ENCODE results near the gene BANP.
"Not testable (repeated sequence)": the region's sequence is repeated elsewhere in the genome, so short reads cannot be mapped to it uniquely, and the experiment has no call there.

Gene BANP

GRCh38 chr16:88033003-88033740, 81.9 kb downstream of the BANP start:
- not testable (repeated sequence) for DNase-seq

GRCh38 chr16:88034770-88035169, 83.5 kb downstream of the BANP start:
- no peak for DNase-seq

GRCh38 chr16:88035292-88035691, 84.1 kb downstream of the BANP start:
- no peak for DNase-seq

- not testable (repeated sequence) for DNase-seq
Observed at GRCh38 chr16:88035884-88036639, 84.8 kb downstream of the BANP start.

GRCh38 chr16:88036640-88036996, 85.4 kb downstream of the BANP start:
- DNase-seq = not testable (repeated sequence)

GRCh38 chr16:88037359-88037758, 86.1 kb downstream of the BANP start:
- not testable (repeated sequence) for DNase-seq

- not testable (repeated sequence) for DNase-seq
Observed at GRCh38 chr16:88037876-88038525, 86.8 kb downstream of the BANP start.

- not testable (repeated sequence) for DNase-seq
Observed at GRCh38 chr16:88038526-88038908, 87.3 kb downstream of the BANP start.

- DNase-seq = no peak
Observed at GRCh38 chr16:88039591-88039990, 88.4 kb downstream of the BANP start.

- not testable (repeated sequence) for DNase-seq
Observed at GRCh38 chr16:88040196-88040876, 89.1 kb downstream of the BANP start.

GRCh38 chr16:88040877-88041244, 89.6 kb downstream of the BANP start:
- DNase-seq = not testable (repeated sequence)

- DNase-seq = not testable (repeated sequence)
Observed at GRCh38 chr16:88041506-88041905, 90.3 kb downstream of the BANP start.

- not testable (repeated sequence) for DNase-seq
Observed at GRCh38 chr16:88041986-88042562, 90.8 kb downstream of the BANP start.

GRCh38 chr16:88043208-88043910, 92.1 kb downstream of the BANP start:
- not testable (repeated sequence) for DNase-seq

- peak in 3 of 14 donors; percentile 12 to 18 (median 18) for DNase-seq
Observed at GRCh38 chr16:88044121-88044581, 92.9 kb downstream of the BANP start.

- DNase-seq = not testable (repeated sequence)
Observed at GRCh38 chr16:88045361-88045760, 94.1 kb downstream of the BANP start.

GRCh38 chr16:88045820-88046303, 94.6 kb downstream of the BANP start:
- DNase-seq = no peak

- DNase-seq = no peak
Observed at GRCh38 chr16:88047462-88047861, 96.2 kb downstream of the BANP start.

GRCh38 chr16:88048985-88049384, 97.8 kb downstream of the BANP start:
- DNase-seq = no peak

GRCh38 chr16:88049561-88050545, 98.6 kb downstream of the BANP start:
- no peak for DNase-seq
